Inflammatory macrophage treated with lipopolysaccharide for 1 hour (primary cell): ENCODE results near the gene COL24A1.
A peak's percentile ranks its signal among the peaks of the same experiment; 100 is the strongest.
"Not testable (repeated sequence)": the region's sequence is repeated elsewhere in the genome, so short reads cannot be mapped to it uniquely, and the experiment has no call there.

Source experiments
- DNase-seq, 2 donors: peaks; one replicate each; pipeline ENCODE4 v3.0.0-alpha.2; 2020 to 2022

COL24A1 gene

GRCh38 chr1:86071870-86072269 lies 84.7 kb downstream of the COL24A1 start:
- DNase-seq: not testable (repeated sequence)

GRCh38 chr1:86069757-86070145 lies 86.8 kb downstream of the COL24A1 start:
- no peak for DNase-seq

GRCh38 chr1:86068841-86069756 lies 87.5 kb downstream of the COL24A1 start:
- no peak for DNase-seq

GRCh38 chr1:86068271-86068721 lies 88.3 kb downstream of the COL24A1 start:
- no peak for DNase-seq

- no peak for DNase-seq
These were observed 88.9 kb downstream of the COL24A1 start for GRCh38 chr1:86067626-86068025.

- DNase-seq: no peak
These were observed 91.7 kb downstream of the COL24A1 start for GRCh38 chr1:86064899-86065298.

- DNase-seq: no peak
These were observed 92.9 kb downstream of the COL24A1 start for GRCh38 chr1:86063721-86064120.

- no peak for DNase-seq
These were observed 94.1 kb downstream of the COL24A1 start for GRCh38 chr1:86062453-86062852.

- DNase-seq: peak; percentile 58 to 67
These were observed 95.0 kb downstream of the COL24A1 start for GRCh38 chr1:86061551-86061990.

GRCh38 chr1:86054396-86054795 lies 102.2 kb downstream of the COL24A1 start:
- no peak for DNase-seq

- DNase-seq: no peak
These were observed 103.4 kb downstream of the COL24A1 start for GRCh38 chr1:86052948-86053698.

- DNase-seq: no peak
These were observed 121.5 kb downstream of the COL24A1 start for GRCh38 chr1:86035101-86035500.

GRCh38 chr1:86030180-86030579 lies 126.4 kb downstream of the COL24A1 start:
- DNase-seq: no peak

- peak; percentile 6 to 66 for DNase-seq
These were observed 138.2 kb downstream of the COL24A1 start for GRCh38 chr1:86018283-86018923.

GRCh38 chr1:86016076-86016759 lies 140.4 kb downstream of the COL24A1 start:
- DNase-seq: no peak

GRCh38 chr1:86015375-86015774 lies 141.2 kb downstream of the COL24A1 start:
- no peak for DNase-seq

- no peak for DNase-seq
These were observed 156.0 kb downstream of the COL24A1 start for GRCh38 chr1:86000601-86001000.

- DNase-seq: no peak
These were observed 158.3 kb downstream of the COL24A1 start for GRCh38 chr1:85998105-85998855.

GRCh38 chr1:85992791-85993190 lies 163.8 kb downstream of the COL24A1 start:
- DNase-seq: no peak

- no peak for DNase-seq
These were observed 165.3 kb downstream of the COL24A1 start for GRCh38 chr1:85991261-85991660.

GRCh38 chr1:85984636-85985035 lies 171.9 kb downstream of the COL24A1 start:
- no peak for DNase-seq

GRCh38 chr1:85983316-85983715 lies 173.3 kb downstream of the COL24A1 start:
- DNase-seq: no peak
